ENCODE measurements around the gene SH2B3. TPM values are rescaled to one million over a fixed set of nuclear protein-coding genes. Genes with fewer than 3 reads are reported as not detected.

The SH2B3 gene
- total and polyA plus RNA-seq, 9 of the 15 experiments (the other 6 are each of a cell fraction or from before 2014, with no cell fraction given), result 10.8 to 75.3 (median 37.4) TPM

DNA sequence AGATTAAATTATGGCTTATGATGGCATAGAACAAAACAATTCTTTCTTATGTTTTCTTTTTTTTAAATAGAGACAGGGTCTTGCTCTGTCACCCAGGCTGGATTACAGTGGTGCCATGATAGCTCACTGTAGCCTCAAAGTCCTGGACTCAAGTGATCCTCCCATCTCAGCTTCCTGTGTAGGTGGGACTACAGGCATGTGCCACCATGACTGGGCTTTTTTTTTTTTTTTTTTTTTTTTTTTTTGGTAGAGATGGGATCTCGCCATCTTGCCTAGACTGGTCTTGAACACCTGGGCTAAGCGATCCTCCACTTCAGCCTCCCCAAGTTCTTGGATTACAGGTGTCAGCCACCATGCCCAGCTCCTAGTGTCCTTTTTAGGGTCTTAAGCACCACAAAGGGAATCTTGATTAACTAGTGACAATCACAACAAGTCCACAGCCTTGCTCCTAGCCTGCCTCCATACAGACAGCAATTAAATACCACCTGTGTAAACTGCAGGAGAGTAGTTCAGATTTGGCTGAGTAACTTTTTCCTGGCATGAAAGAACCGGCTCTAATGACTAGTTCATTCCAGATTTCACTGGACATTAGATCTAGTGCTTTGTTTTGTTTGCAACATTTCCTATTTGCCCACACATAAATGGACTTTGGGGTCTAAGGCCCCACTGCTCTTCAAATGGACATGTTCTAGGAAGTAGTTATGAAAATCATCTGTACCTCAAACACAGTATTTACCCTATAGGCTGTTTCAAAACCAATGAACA, 61.6 kb downstream of the SH2B3 start:
- FAIRE-seq (peak; percentile 67), DNase-seq (ENCODE audit: extremely low read depth in 1 of 4, low spot score in 3 of 4) (no peak), ATAC-seq (no peak; the same call in 2 of the 3 replicates)
- intact Hi-C loops (cut with micrococcal nuclease), result no loop called here
- H3K79me2 ChIP-seq (ENCODE audit: control insufficient read depth, insufficient read depth, low read length), result no peaks in the 10 kb centered on the region; the same call in 2 of the 3 replicates
- TF ChIP-seq BHLHE40 (IDR thresholded peaks at IDR 0.05; ENCODE audit: low read length) (0 out of 2 replicates have a peak, but pooled peaks have one; percentile 34), MAFG (tag; conservative IDR thresholded peaks at IDR 0.05) (peak; percentile 73), EGR1 (conservative IDR thresholded peaks at IDR 0.05) (0 out of 2 replicates have a peak, but pooled peaks have one; percentile 9), ZNF384 (IDR thresholded peaks at IDR 0.05; ENCODE audit: low read depth, low read length) (peak; percentile 83), SREBF1 (IDR thresholded peaks at IDR 0.05; ENCODE audit: borderline replicate concordance, low read depth, low read length) (no peak), NFE2 (IDR thresholded peaks at IDR 0.05; ENCODE audit: low read depth) (peak; percentile 65), ZNF316 (IDR thresholded peaks at IDR 0.05) (peak; percentile 20; the same call in 1 of the 2 replicates)
- TF ChIP-seq, protein P1, sequence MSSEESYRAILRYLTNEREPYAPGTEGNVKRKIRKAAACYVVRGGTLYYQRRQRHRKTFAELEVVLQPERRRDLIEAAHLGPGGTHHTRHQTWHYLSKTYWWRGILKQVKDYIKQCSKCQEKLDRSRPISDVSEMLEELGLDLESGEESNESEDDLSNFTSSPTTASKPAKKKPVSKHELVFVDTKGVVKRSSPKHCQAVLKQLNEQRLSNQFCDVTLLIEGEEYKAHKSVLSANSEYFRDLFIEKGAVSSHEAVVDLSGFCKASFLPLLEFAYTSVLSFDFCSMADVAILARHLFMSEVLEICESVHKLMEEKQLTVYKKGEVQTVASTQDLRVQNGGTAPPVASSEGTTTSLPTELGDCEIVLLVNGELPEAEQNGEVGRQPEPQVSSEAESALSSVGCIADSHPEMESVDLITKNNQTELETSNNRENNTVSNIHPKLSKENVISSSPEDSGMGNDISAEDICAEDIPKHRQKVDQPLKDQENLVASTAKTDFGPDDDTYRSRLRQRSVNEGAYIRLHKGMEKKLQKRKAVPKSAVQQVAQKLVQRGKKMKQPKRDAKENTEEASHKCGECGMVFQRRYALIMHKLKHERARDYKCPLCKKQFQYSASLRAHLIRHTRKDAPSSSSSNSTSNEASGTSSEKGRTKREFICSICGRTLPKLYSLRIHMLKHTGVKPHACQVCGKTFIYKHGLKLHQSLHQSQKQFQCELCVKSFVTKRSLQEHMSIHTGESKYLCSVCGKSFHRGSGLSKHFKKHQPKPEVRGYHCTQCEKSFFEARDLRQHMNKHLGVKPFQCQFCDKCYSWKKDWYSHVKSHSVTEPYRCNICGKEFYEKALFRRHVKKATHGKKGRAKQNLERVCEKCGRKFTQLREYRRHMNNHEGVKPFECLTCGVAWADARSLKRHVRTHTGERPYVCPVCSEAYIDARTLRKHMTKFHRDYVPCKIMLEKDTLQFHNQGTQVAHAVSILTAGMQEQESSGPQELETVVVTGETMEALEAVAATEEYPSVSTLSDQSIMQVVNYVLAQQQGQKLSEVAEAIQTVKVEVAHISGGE (CRISPR knock-in tag; IDR thresholded peaks at IDR 0.05), result no peak
- TF ChIP-seq, protein P2, sequence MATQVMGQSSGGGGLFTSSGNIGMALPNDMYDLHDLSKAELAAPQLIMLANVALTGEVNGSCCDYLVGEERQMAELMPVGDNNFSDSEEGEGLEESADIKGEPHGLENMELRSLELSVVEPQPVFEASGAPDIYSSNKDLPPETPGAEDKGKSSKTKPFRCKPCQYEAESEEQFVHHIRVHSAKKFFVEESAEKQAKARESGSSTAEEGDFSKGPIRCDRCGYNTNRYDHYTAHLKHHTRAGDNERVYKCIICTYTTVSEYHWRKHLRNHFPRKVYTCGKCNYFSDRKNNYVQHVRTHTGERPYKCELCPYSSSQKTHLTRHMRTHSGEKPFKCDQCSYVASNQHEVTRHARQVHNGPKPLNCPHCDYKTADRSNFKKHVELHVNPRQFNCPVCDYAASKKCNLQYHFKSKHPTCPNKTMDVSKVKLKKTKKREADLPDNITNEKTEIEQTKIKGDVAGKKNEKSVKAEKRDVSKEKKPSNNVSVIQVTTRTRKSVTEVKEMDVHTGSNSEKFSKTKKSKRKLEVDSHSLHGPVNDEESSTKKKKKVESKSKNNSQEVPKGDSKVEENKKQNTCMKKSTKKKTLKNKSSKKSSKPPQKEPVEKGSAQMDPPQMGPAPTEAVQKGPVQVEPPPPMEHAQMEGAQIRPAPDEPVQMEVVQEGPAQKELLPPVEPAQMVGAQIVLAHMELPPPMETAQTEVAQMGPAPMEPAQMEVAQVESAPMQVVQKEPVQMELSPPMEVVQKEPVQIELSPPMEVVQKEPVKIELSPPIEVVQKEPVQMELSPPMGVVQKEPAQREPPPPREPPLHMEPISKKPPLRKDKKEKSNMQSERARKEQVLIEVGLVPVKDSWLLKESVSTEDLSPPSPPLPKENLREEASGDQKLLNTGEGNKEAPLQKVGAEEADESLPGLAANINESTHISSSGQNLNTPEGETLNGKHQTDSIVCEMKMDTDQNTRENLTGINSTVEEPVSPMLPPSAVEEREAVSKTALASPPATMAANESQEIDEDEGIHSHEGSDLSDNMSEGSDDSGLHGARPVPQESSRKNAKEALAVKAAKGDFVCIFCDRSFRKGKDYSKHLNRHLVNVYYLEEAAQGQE (IDR thresholded peaks at IDR 0.05; ENCODE audit: borderline replicate concordance), result peak; percentile 20; the same call in 1 of the 2 replicates
- TF ChIP-seq, protein P2 (CRISPR knock-in tag; IDR thresholded peaks at IDR 0.05; ENCODE audit: low read depth), result no peak
- no peak overlapping the region for H3K9ac ChIP-seq (ENCODE audit: insufficient read depth in 1 of 2, low read depth in 2 of 2, low read length in 2 of 2)
- no peaks in the 10 kb centered on the region for H3K9me1 ChIP-seq (ENCODE audit: control insufficient read depth, insufficient read depth, low read length)
- H4K20me1 ChIP-seq (replicated peaks; ENCODE audit: control insufficient read depth, insufficient read depth, low read length), result no peaks in the 10 kb centered on the region
- in situ Hi-C loops (cut with MboI), result no loop called here
- peaks cover 0 to 4% of the 10 kb centered on the region in 2 experiments; a peak in 1 of 5 replicates for H3K4me1 ChIP-seq (replicated peaks in 1 of 2; ENCODE audit: control insufficient read depth in 2 of 2, insufficient read depth in 2 of 2, low read length in 2 of 2)
- H3K4me3 ChIP-seq, result no peak overlapping the region
- BruUV-seq (replicated peaks), result no TSS peak
- POLR2A ChIA-PET, result no interaction called here
- no peak overlapping the region for H2AFZ ChIP-seq (ENCODE audit: low read depth, low read length)
- H3K36me3 ChIP-seq (ENCODE audit: control insufficient read depth, insufficient read depth, low read length), result peaks cover 81% of the 10 kb centered on the region
- 89% methylated on average over 2 of the region's 3 CpGs for WGBS (ENCODE audit: insufficient coverage, low coverage, missing lambda C conversion rate)
- CTCF ChIA-PET (ENCODE audit: low intra/inter-chr PET ratio), result interaction anchor here (0.6 kb wide), 1 partner anchor 203 kb away, joined by 3 read pairs; no protein-coding TSS in a partner anchor
- H3K9me3 ChIP-seq (replicated peaks; ENCODE audit: control insufficient read depth, insufficient read depth, low read depth, low read length), result no peaks in the 10 kb centered on the region
- 0 out of 3 replicates have a peak overlapping the region, but pooled peaks have one; percentile 5 for H3K27ac ChIP-seq (ENCODE audit: extremely low read depth, low read depth, low read length)
- no peaks in the 10 kb centered on the region for H3K27me3 ChIP-seq (ENCODE audit: control insufficient read depth in 2 of 2, insufficient read depth in 2 of 2, low read length in 2 of 2)
- no peak overlapping the region for H3K4me2 ChIP-seq (ENCODE audit: insufficient read depth, low read length)
